Endothelial cell of umbilical vein (primary cell): ENCODE results near the gene CEACAM7. TPM values are rescaled to one million over a fixed set of nuclear protein-coding genes. Genes with fewer than 3 reads are reported as not detected.

Experiments used
- BruUV-seq: library from RNA; stranded (reverse); fragments of 400-500 nt; replicated peaks from 2 replicates; lab custom pipeline; 2021; lab: Mats Ljungman, UMichigan
- CTCF ChIA-PET: fragments of 300-600, 350-600 bp; sonication (Branson Sonifier 250); formaldehyde crosslinking; loops from one replicate; lab custom pipeline; 2021; ENCODE audit warnings: antibody characterized with exemption, inconsistent platforms; lab: Charles Lee
- POLR2A ChIA-PET: fragments of 300-600, 350-600 bp; sonication (Branson Sonifier 250); formaldehyde crosslinking; loops from one replicate; lab custom pipeline; 2021; ENCODE audit warnings: antibody characterized with exemption, inconsistent platforms; lab: Charles Lee
- DNase-seq: peaks from one replicate; pipeline ENCODE4 v3.0.0-alpha.2; 2011; ENCODE audit warnings: low read depth, low spot score
- FAIRE-seq: peaks from 2 replicates; lab custom pipeline; 2011; peaks lifted over from hg19 to GRCh38; lab: Jason Lieb, UNC
- H2AFZ ChIP-seq: 2 replicates; pipeline ENCODE4 v1.6.0; 2012; ENCODE audit warnings: low read depth, low read length, control low read depth, inconsistent platforms
- H3K27ac ChIP-seq: 2 replicates; pipeline ENCODE4 v1.5.1; 2011; ENCODE audit warnings: low read depth, mild to moderate bottlenecking, control low read depth, low read length, moderate library complexity; ENCODE audit not compliant: insufficient read depth
- H3K27me3 ChIP-seq, 2 experiments: 2 replicates each; pipeline versions ENCODE4 v1.6.0 to v1.6.1; 2011; ENCODE audit warnings: low read length in 2 of 2, mixed read lengths in 1 of 2; ENCODE audit not compliant: control insufficient read depth in 2 of 2, insufficient read depth in 2 of 2
- H3K36me3 ChIP-seq, 2 experiments: 2 replicates in 1 of 2; 3 replicates in 1 of 2; pipeline ENCODE4 v1.5.1; 2011; ENCODE audit warnings: low read length in 2 of 2, mild to moderate bottlenecking in 1 of 2, moderate library complexity in 1 of 2; ENCODE audit not compliant: control insufficient read depth in 2 of 2, insufficient read depth in 2 of 2; ENCODE audit errors: extremely low read depth in 1 of 2
- H3K4me1 ChIP-seq: 3 replicates; pipeline ENCODE4 v1.5.1; 2011; ENCODE audit warnings: mild to moderate bottlenecking, low read length; ENCODE audit not compliant: control insufficient read depth, insufficient read depth; ENCODE audit errors: extremely low read depth
- H3K4me2 ChIP-seq: 2 replicates; pipeline ENCODE4 v1.6.1; 2011; ENCODE audit warnings: low read length, control low read depth, mixed read lengths; ENCODE audit not compliant: insufficient read depth
- H3K4me3 ChIP-seq, 3 experiments: fragments of 200-600 bp in 1 of 3; sonication (generic), shearing (Covaris generic) in 1 of 3; replicated peaks in 1 of 3; 2 replicates each; pipeline ENCODE4 v1.5.1; 2011 to 2016; ENCODE audit warnings: control low read depth in 3 of 3, low read length in 3 of 3, mild to moderate bottlenecking in 2 of 3, inconsistent platforms in 1 of 3, low read depth in 1 of 3, moderate library complexity in 1 of 3; ENCODE audit not compliant: insufficient read depth in 1 of 3
- H3K79me2 ChIP-seq: 2 replicates; pipeline ENCODE4 v1.6.0; 2012; ENCODE audit warnings: low read length, inconsistent platforms; ENCODE audit not compliant: control insufficient read depth, insufficient read depth
- H3K9ac ChIP-seq: replicated peaks from 2 replicates; pipeline ENCODE3; 2011; ENCODE audit warnings: low read length, control low read depth; ENCODE audit not compliant: insufficient read depth; ENCODE audit errors: extremely low read depth
- H3K9me1 ChIP-seq: replicated peaks from 3 replicates; pipeline ENCODE4 v1.6.0; 2011; ENCODE audit warnings: mild to moderate bottlenecking, low read length; ENCODE audit not compliant: control insufficient read depth, insufficient read depth; ENCODE audit errors: extremely low read depth
- H3K9me3 ChIP-seq: replicated peaks from 2 replicates; pipeline ENCODE4 v1.5.1; 2012; ENCODE audit warnings: low read length, inconsistent platforms; ENCODE audit not compliant: control insufficient read depth, insufficient read depth
- H4K20me1 ChIP-seq: replicated peaks from 2 replicates; pipeline ENCODE3; 2011; ENCODE audit warnings: mild to moderate bottlenecking, low read length; ENCODE audit not compliant: control insufficient read depth, insufficient read depth; ENCODE audit errors: extremely low read depth
- CTCF ChIP-seq, 2 donors: IDR thresholded peaks; 1 replicate in 1 of 2; 2 replicates in 1 of 2; pipeline ENCODE4 v1.5.1; 2011; ENCODE audit warnings: low read length in 2 of 2, mild to moderate bottlenecking in 2 of 2, moderate library complexity in 2 of 2, control low read depth in 1 of 2, inconsistent platforms in 1 of 2, low read depth in 1 of 2; ENCODE audit not compliant: insufficient read depth in 1 of 2; ENCODE audit errors: extremely low read depth in 1 of 2
- FOS ChIP-seq: IDR thresholded peaks from 2 replicates; pipeline ENCODE4 v1.6.1; 2011; ENCODE audit warnings: mild to moderate bottlenecking, low read length, moderate library complexity, borderline replicate concordance; ENCODE audit not compliant: insufficient read depth
- JUN ChIP-seq: IDR thresholded peaks from 2 replicates; pipeline ENCODE4 v1.6.1; 2011; ENCODE audit warnings: borderline replicate concordance, low read depth; ENCODE audit not compliant: insufficient read length, insufficient read depth
- POLR2A ChIP-seq: IDR thresholded peaks from 2 replicates; pipeline ENCODE4 v1.6.1; 2012; ENCODE audit warnings: low read depth, mild to moderate bottlenecking, control low read depth, low read length
- POLR2AphosphoS5 ChIP-seq: IDR thresholded peaks from 2 replicates; pipeline ENCODE4 v1.6.1; 2012; ENCODE audit warnings: low read depth, mild to moderate bottlenecking, control low read depth, low read length, moderate library complexity; ENCODE audit not compliant: insufficient read depth
- dilution Hi-C: fragments of 300-500 bp; cut with MboI; formaldehyde crosslinking; loops from one replicate; pipeline ENCODE4 v1.15.0; 2019; ENCODE audit warnings: low sequenced_read_pairs; ENCODE audit not compliant: extremely low pct_ligation_motif_present
- intact Hi-C: fragments of 100-400 bp; cut with micrococcal nuclease; formaldehyde crosslinking; loops from one replicate; pipeline ENCODE4 v1.10.0; 2022
- polyA plus RNA-seq, 4 experiments: library from polyadenylated mRNA; depleted of rRNA in 3 of 4; stranded (reverse) in 3 of 4; unstranded in 1 of 4; fragments of >200 nt; gene quantifications; 2 replicates each; pipeline versions ENCODE4 v1.2.1 to v1.2.3, GENCODE V29; 2011 to 2012; ENCODE audit warnings: missing spikeins in 1 of 4
- total RNA-seq: library from RNA; stranded (reverse); gene quantifications from 2 replicates; pipeline ENCODE4 v1.2.3, GENCODE V29; 2021

The CEACAM7 gene
- total and polyA plus RNA-seq, 2 donors (not counting 3 experiments of a cell fraction or from before 2014, with no cell fraction given): 0.03 TPM; not detected in 1

DNA sequence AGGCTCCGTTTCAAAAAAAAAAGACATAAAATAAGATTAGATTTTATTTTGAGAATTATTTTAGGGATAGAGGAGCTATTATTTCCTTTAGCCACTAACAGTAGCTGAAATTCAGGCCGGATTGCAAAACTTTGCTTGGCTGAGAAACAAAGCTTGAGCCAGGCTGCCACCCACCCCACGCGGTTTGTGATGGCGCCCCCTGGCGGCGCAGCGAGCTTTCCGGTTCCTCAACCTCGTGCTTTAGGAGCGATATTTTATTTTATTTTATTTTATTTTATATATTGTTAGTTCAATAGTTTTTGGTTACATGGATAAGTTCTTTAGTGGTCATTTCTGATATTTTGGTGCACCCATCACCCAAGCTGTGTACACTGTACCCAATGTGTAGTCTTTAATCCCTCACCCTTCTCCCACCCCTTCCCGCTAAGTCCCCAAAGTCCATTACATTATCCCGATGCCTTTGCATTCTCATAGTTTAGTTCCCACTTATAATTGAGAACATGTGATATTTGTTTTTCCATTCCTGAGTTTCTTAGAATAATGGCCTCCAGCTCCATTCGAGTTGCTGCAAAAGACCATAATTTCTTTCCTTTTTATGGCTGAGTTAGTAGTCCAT lies 41.4 kb downstream of the CEACAM7 start:
- intact Hi-C loops: no loop called here
- Histone ChIP-seq H3K9me1 (no peaks in the 10 kb centered on the region), H3K4me3 (no peak overlapping the region), H2AFZ (no peak overlapping the region), H4K20me1 (no peaks in the 10 kb centered on the region), H3K9me3 (no peaks in the 10 kb centered on the region), H3K27ac (no peak overlapping the region), H3K79me2 (no peaks in the 10 kb centered on the region), H3K27me3 (peaks cover 0 to 7% of the 10 kb centered on the region in 2 experiments), H3K4me1 (no peaks in the 10 kb centered on the region), H3K36me3 (no peaks in the 10 kb centered on the region), H3K9ac (no peak overlapping the region), H3K4me2 (no peak overlapping the region)
- no TSS peak for BruUV-seq
- CTCF ChIA-PET: interaction anchor here (0.7 to 1.6 kb wide), 13 partner anchors 9 to 794 kb away, joined by 3 to 8 read pairs (median 4); no protein-coding TSS in a partner anchor
- TF ChIP-seq CTCF (IDR thresholded peaks at IDR 0.05; ENCODE audit: extremely low read depth in 1 of 2, insufficient read depth in 1 of 2, low read depth in 1 of 2, low read length in 2 of 2): peak; percentile 55 to 61
- no peak for TF ChIP-seq POLR2AphosphoS5
- no peak for TF ChIP-seq JUN
- no peak for TF ChIP-seq POLR2A
- TF ChIP-seq FOS: no peak
- FAIRE-seq (no peak), DNase-seq (no peak)
- dilution Hi-C loops: no loop called here
- POLR2A ChIA-PET: no interaction called here
